WTC11 (cell line): Measurements from ENCODE around the gene HDAC9. TPM values are rescaled to one million over a fixed set of nuclear protein-coding genes. Genes with fewer than 3 reads are reported as not detected.

ENCODE experiments used
- ATAC-seq: fragments of 200-7000 bp; cut with Tn5 transposase; 2 replicates; pipeline ENCODE4 v1.10.0; 2021; ENCODE audit warnings: mild to moderate bottlenecking, moderate library complexity
- CTCF ChIA-PET: fragments of 300-600 bp; sonication (Branson Sonifier 250); formaldehyde crosslinking; loops from one replicate; lab custom pipeline; 2021; ENCODE audit warnings: antibody characterized with exemption; lab: Charles Lee
- POLR2A ChIA-PET: fragments of 350-600 bp; sonication (Branson Sonifier 250); formaldehyde crosslinking; loops from one replicate; lab custom pipeline; 2021; ENCODE audit warnings: antibody characterized with exemption; lab: Charles Lee
- DNase-seq: peaks from one replicate; pipeline ENCODE4 v3.0.0; 2021; ENCODE audit warnings: low spot score
- H3K27ac Mint-ChIP-seq: 2 replicates; pipeline ENCODE4 v1.8.0; 2021; ENCODE audit warnings: mixed read lengths
- H3K27me3 Mint-ChIP-seq: 2 replicates; pipeline ENCODE4 v1.8.0; 2021; ENCODE audit warnings: low read depth, mild to moderate bottlenecking, moderate library complexity, mixed read lengths
- H3K36me3 Mint-ChIP-seq: 2 replicates; pipeline ENCODE4 v1.8.0; 2021; ENCODE audit warnings: mixed read lengths
- H3K4me1 Mint-ChIP-seq: 2 replicates; pipeline ENCODE4 v1.8.0; 2022; ENCODE audit warnings: mixed read lengths
- H3K4me3 Mint-ChIP-seq: 2 replicates; pipeline ENCODE4 v1.8.0; 2021; ENCODE audit warnings: mild to moderate bottlenecking, moderate library complexity, mixed read lengths
- H3K9me3 Mint-ChIP-seq: 2 replicates; pipeline ENCODE4 v1.8.0; 2021; ENCODE audit warnings: mixed read lengths
- ATF1 ChIP-seq: sonication (generic); formaldehyde crosslinking; IDR thresholded peaks from 2 replicates; pipeline ENCODE4 v1.8.1; 2023; ENCODE audit warnings: mild to moderate bottlenecking, moderate library complexity, missing genetic modification reagents
- CTCF ChIP-seq: fragments of 200-600 bp; IDR thresholded peaks from 2 replicates; pipeline ENCODE4 v1.8.0; 2022; ENCODE audit warnings: antibody characterized with exemption
- E2F1 ChIP-seq: sonication (generic); formaldehyde crosslinking; IDR thresholded peaks from 2 replicates; pipeline ENCODE4 v1.8.0; 2022; ENCODE audit warnings: mild to moderate bottlenecking, missing genetic modification reagents
- ERG ChIP-seq: fragments of 250-450 bp; sonication (Bioruptor Pico); IDR thresholded peaks from 2 replicates; pipeline ENCODE4 v1.8.0; 2021; ENCODE audit warnings: mild to moderate bottlenecking
- ESRRA ChIP-seq: sonication (generic); formaldehyde crosslinking; IDR thresholded peaks from 2 replicates; pipeline ENCODE4 v1.8.1; 2022; ENCODE audit warnings: mild to moderate bottlenecking, missing genetic modification reagents, borderline replicate concordance
- ETV6 ChIP-seq: sonication (generic); formaldehyde crosslinking; IDR thresholded peaks from 2 replicates; pipeline ENCODE4 v1.8.1; 2022; ENCODE audit warnings: mild to moderate bottlenecking, missing genetic modification reagents
- GRHL2 ChIP-seq: fragments of 250-450 bp; sonication (Bioruptor Pico); IDR thresholded peaks from 2 replicates; pipeline ENCODE4 v1.8.0; 2022; ENCODE audit warnings: mild to moderate bottlenecking, moderate library complexity; ENCODE audit not compliant: insufficient replicate concordance, severe bottlenecking
- GTF2I ChIP-seq: fragments of 250-450 bp; sonication (Bioruptor Pico); conservative IDR thresholded peaks from 2 replicates; pipeline ENCODE4 v1.4.0; 2021; ENCODE audit warnings: mild to moderate bottlenecking
- IRF1 ChIP-seq: sonication (generic); formaldehyde crosslinking; IDR thresholded peaks from 2 replicates; pipeline ENCODE4 v1.8.0; 2023; ENCODE audit warnings: missing genetic modification reagents
- JUN ChIP-seq: sonication (generic); formaldehyde crosslinking; IDR thresholded peaks from 2 replicates; pipeline ENCODE4 v1.8.0; 2023; ENCODE audit warnings: mild to moderate bottlenecking, missing genetic modification reagents
- MAX ChIP-seq: sonication (generic); formaldehyde crosslinking; IDR thresholded peaks from 2 replicates; pipeline ENCODE4 v1.8.0; 2022; ENCODE audit warnings: mild to moderate bottlenecking, missing genetic modification reagents
- NFATC4 ChIP-seq: fragments of 250-450 bp; sonication (Bioruptor Pico); IDR thresholded peaks from 2 replicates; pipeline ENCODE4 v1.9.0; 2021; ENCODE audit warnings: mild to moderate bottlenecking
- NFE2L1 ChIP-seq: sonication (generic); formaldehyde crosslinking; IDR thresholded peaks from 2 replicates; pipeline ENCODE4 v1.8.1; 2023; ENCODE audit warnings: missing genetic modification reagents
- NFYB ChIP-seq: sonication (generic); formaldehyde crosslinking; conservative IDR thresholded peaks from 2 replicates; pipeline ENCODE4 v1.8.0; 2022; ENCODE audit warnings: low read depth, missing genetic modification reagents
- NR1H2 ChIP-seq: sonication (generic); formaldehyde crosslinking; IDR thresholded peaks from 2 replicates; pipeline ENCODE4 v1.9.0; 2021; ENCODE audit warnings: mild to moderate bottlenecking, moderate library complexity, missing genetic modification reagents
- PRRX2 ChIP-seq: fragments of 250-450 bp; sonication (Bioruptor Pico); IDR thresholded peaks from 2 replicates; pipeline ENCODE4 v1.8.0; 2021; ENCODE audit warnings: mild to moderate bottlenecking
- RELA ChIP-seq: sonication (generic); formaldehyde crosslinking; IDR thresholded peaks from 2 replicates; pipeline ENCODE4 v1.8.1; 2022; ENCODE audit warnings: missing genetic modification reagents, mild to moderate bottlenecking, borderline replicate concordance
- RORB ChIP-seq: fragments of 250-450 bp; sonication (Bioruptor Pico); IDR thresholded peaks from 2 replicates; pipeline ENCODE4 v1.9.0; 2021; ENCODE audit warnings: mild to moderate bottlenecking
- SP1 ChIP-seq: sonication (generic); formaldehyde crosslinking; conservative IDR thresholded peaks from 2 replicates; pipeline ENCODE4 v1.8.1; 2022; ENCODE audit warnings: missing genetic modification reagents
- TEAD1 ChIP-seq: sonication (generic); formaldehyde crosslinking; IDR thresholded peaks from 2 replicates; pipeline ENCODE4 v1.8.0; 2022; ENCODE audit warnings: mild to moderate bottlenecking, missing genetic modification reagents
- TEAD4 ChIP-seq: sonication (generic); formaldehyde crosslinking; IDR thresholded peaks from 2 replicates; pipeline ENCODE4 v1.8.0; 2022; ENCODE audit warnings: mild to moderate bottlenecking, missing genetic modification reagents
- TP53 ChIP-seq: sonication (generic); formaldehyde crosslinking; IDR thresholded peaks from 2 replicates; pipeline ENCODE4 v1.8.1; 2023; ENCODE audit warnings: mild to moderate bottlenecking, missing genetic modification reagents
- USF2 ChIP-seq: sonication (generic); formaldehyde crosslinking; IDR thresholded peaks from 2 replicates; pipeline ENCODE4 v1.8.1; 2023; ENCODE audit warnings: mild to moderate bottlenecking, missing genetic modification reagents, moderate library complexity
- ZMAT4 ChIP-seq: fragments of 250-450 bp; sonication (Bioruptor Pico); IDR thresholded peaks from 2 replicates; pipeline ENCODE4 v1.9.0; 2021; ENCODE audit warnings: mild to moderate bottlenecking
- ZNF219 ChIP-seq: sonication (generic); formaldehyde crosslinking; IDR thresholded peaks from 2 replicates; pipeline ENCODE4 v1.8.0; 2023; ENCODE audit warnings: missing genetic modification reagents, mild to moderate bottlenecking, borderline replicate concordance
- ZNF317 ChIP-seq: sonication (generic); formaldehyde crosslinking; IDR thresholded peaks from 2 replicates; pipeline ENCODE4 v1.8.1; 2023; ENCODE audit warnings: low read depth, mild to moderate bottlenecking, moderate library complexity, missing genetic modification reagents, borderline replicate concordance
- ZNF396 ChIP-seq: fragments of 250-450 bp; sonication (Bioruptor Pico); IDR thresholded peaks from 2 replicates; pipeline ENCODE4 v1.8.0; 2021; ENCODE audit warnings: mild to moderate bottlenecking, moderate library complexity, borderline replicate concordance
- ZNF512 ChIP-seq: sonication (generic); formaldehyde crosslinking; IDR thresholded peaks from 2 replicates; pipeline ENCODE4 v1.8.1; 2022; ENCODE audit warnings: missing genetic modification reagents, borderline replicate concordance
- ZNF671 ChIP-seq: fragments of 250-450 bp; sonication (Bioruptor Pico); IDR thresholded peaks from 2 replicates; pipeline ENCODE4 v1.8.0; 2021; ENCODE audit warnings: mild to moderate bottlenecking
- ZSCAN18 ChIP-seq: fragments of 250-450 bp; sonication (Bioruptor Pico); IDR thresholded peaks from 2 replicates; pipeline ENCODE4 v2.1.2; 2022; ENCODE audit warnings: mild to moderate bottlenecking, moderate library complexity
- total RNA-seq: library from RNA; stranded (reverse); gene quantifications from 3 replicates; pipeline ENCODE4 v1.2.3, GENCODE V29; 2021

Gene HDAC9
- total RNA-seq, 1 experiment from 2014 or later = 18.8 TPM

GRCh38 chr7:18685971-18686370 is 190.4 kb downstream of the HDAC9 start:
- DNase-seq = no peak
- H3K27ac Mint-ChIP-seq = no peak overlapping the region; the same call in 1 of the 2 replicates
- TF ChIP-seq ETV6 (no peak), NFATC4 (CRISPR knock-in tag) (no peak), USF2 (CRISPR knock-in tag) (no peak), SP1 (CRISPR knock-in tag) (no peak), CTCF (no peak), NFYB (CRISPR knock-in tag) (no peak), ZNF396 (no peak), GRHL2 (CRISPR knock-in tag) (no peak), TP53 (CRISPR knock-in tag) (no peak), ZNF219 (no peak), GTF2I (no peak), ZNF317 (no peak), ZMAT4 (CRISPR knock-in tag) (no peak), MAX (CRISPR knock-in tag) (no peak), ERG (CRISPR knock-in tag) (no peak), ZNF671 (CRISPR knock-in tag) (no peak)
- TF ChIP-seq, all 79 proteins: peak for 0
- no peaks in the 10 kb centered on the region for H3K36me3 Mint-ChIP-seq
- no peak overlapping the region for H3K4me3 Mint-ChIP-seq
- H3K27me3 Mint-ChIP-seq = no peaks in the 10 kb centered on the region
- H3K9me3 Mint-ChIP-seq = no peaks in the 10 kb centered on the region
- H3K4me1 Mint-ChIP-seq = peaks cover 7% of the 10 kb centered on the region; the same call in 1 of the 2 replicates
- CTCF ChIA-PET = no interaction called here
- POLR2A ChIA-PET = no interaction called here
- ATAC-seq = no peak

GRCh38 chr7:18689551-18689950 is 194.0 kb downstream of the HDAC9 start:
- Mint-ChIP-seq H3K27me3 (no peaks in the 10 kb centered on the region), H3K4me3 (no peak overlapping the region), H3K9me3 (no peaks in the 10 kb centered on the region), H3K4me1 (peaks cover 16% of the 10 kb centered on the region), H3K27ac (no peak overlapping the region), H3K36me3 (no peaks in the 10 kb centered on the region)
- ATAC-seq (no peak), DNase-seq (no peak)
- ChIA-PET POLR2A (no interaction called here), CTCF (interaction anchor here (0.6 kb wide), 1 partner anchor 918 kb away, joined by 3 read pairs; no protein-coding TSS in a partner anchor)
- TF ChIP-seq TEAD4 (CRISPR knock-in tag) = no peak
- TF ChIP-seq ZSCAN18 (CRISPR knock-in tag) = no peak
- no peak for TF ChIP-seq ZNF219
- TF ChIP-seq RELA (CRISPR knock-in tag) = no peak
- no peak for TF ChIP-seq PRRX2 (CRISPR knock-in tag)
- TF ChIP-seq ETV6 = no peak
- no peak for TF ChIP-seq TEAD1 (CRISPR knock-in tag)
- no peak for TF ChIP-seq ESRRA (CRISPR knock-in tag)
- TF ChIP-seq JUN = no peak
- TF ChIP-seq IRF1 (CRISPR knock-in tag) = no peak
- TF ChIP-seq RORB (CRISPR knock-in tag) = no peak
- no peak for TF ChIP-seq NFE2L1 (CRISPR knock-in tag)
- TF ChIP-seq ZNF512 (CRISPR knock-in tag) = no peak
- no peak for TF ChIP-seq NR1H2 (CRISPR knock-in tag)
- TF ChIP-seq E2F1 = no peak
- no peak for TF ChIP-seq ATF1 (CRISPR knock-in tag)
